HG03439 (cell line): ENCODE results near the gene LRRC8E.
"Not testable (repeated sequence)": the region's sequence is repeated elsewhere in the genome, so short reads cannot be mapped to it uniquely, and the experiment has no call there.

Source experiments
- ATAC-seq: cut with Tn5 transposase; IDR thresholded peaks from one replicate; pipeline ENCODE4 v1.9.1; 2021; ENCODE audit warnings: mild to moderate bottlenecking, moderate library complexity; ENCODE audit not compliant: unreplicated experiment

Gene LRRC8E

DNA sequence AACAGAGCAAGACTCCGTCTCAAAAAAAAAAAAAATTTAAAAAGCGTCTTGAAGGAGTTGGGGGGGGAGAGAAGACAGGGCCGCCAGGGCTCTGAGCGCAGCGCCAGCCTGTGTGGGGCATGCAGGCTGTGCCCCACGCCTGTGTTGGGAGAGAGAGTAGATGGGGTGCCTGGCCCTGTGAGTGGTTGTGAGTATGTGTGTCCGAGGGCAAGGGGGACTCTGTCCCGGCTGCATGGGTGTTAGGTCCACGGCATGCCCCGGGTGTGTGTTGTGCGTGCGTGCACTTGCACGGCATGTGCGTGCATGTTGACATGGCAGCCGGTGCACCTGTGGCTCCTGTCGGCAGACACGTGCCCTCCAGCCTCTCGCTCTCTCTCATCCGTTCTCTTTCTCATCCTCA is 18.8 kb downstream of the LRRC8E start:
- no peak for ATAC-seq

GRCh38 chr19:7907544-7907943 is 19.2 kb downstream of the LRRC8E start:
- ATAC-seq = no peak

DNA sequence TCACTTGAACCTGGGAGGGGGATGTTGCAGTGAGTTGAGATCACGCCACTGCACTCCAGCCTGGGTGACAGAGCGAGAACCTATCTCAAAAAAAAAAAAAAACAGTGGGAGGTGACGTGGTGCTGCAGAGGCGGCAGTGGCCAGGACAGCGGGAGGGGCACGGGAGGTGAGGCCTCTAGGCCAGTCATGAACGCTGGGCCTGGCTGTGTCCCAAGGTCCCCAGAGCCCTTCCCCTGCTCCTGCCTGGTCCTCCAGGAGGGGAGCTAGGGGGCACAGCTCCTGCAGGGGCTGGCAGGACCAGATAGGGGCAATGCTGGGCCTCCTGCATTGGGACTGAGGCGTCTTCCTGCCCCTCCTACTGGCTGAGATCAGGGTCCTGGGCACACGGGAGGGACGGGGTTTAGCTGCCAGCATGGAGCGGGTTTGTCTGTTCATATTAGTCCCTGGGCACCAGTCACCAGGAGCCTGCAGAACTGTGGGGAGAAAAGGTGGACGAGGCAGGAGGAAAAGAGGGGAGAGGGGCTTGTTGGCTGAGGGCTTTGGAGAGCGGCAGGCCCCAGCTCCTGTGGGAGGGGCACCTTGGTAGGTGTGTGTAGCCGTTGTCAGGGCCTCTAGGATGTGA is 19.9 kb downstream of the LRRC8E start:
- no peak for ATAC-seq

- no peak for ATAC-seq
These were observed 20.6 kb downstream of the LRRC8E start for GRCh38 chr19:7908742-7909461.

GRCh38 chr19:7909471-7910067 is 21.3 kb downstream of the LRRC8E start:
- no peak for ATAC-seq

GRCh38 chr19:7910321-7911161 is 22.2 kb downstream of the LRRC8E start:
- no peak for ATAC-seq

DNA sequence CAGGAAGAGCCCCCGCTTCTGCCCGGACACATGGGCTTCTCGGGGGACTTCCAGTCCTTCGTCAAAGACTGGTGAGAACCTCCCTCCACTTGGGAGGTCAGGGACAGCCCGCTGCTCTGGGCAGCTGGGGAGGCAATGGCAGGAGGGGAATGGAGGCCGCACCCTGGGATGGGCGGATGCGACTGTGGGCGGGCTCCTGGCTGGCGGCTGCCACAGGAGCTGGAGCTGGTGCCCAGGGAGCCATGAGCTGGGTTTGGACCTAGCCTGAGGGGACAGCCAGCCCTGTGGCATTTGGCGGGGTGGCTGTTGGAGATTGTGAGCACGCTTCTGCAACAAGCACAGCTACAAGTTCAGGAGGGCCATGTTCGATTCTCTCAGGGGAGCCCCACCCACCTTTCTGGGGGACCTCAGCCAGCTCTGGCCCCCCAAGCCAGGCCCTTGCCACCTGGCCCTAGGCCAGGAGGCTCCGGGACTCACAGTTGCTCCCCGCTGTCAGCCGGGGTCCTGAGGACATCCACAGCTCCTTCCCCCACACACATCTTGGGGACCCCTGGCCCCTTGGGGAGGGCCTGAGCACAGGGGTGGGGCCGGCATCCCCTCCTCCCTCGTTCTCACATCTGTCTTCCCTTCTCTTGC is 23.3 kb downstream of the LRRC8E start:
- ATAC-seq = no peak

- ATAC-seq = no peak
These were observed 23.9 kb downstream of the LRRC8E start for GRCh38 chr19:7912144-7912696.

- no peak for ATAC-seq
These were observed 24.6 kb downstream of the LRRC8E start for GRCh38 chr19:7912697-7913564.

- no peak for ATAC-seq
These were observed 25.3 kb downstream of the LRRC8E start for GRCh38 chr19:7913652-7914051.

- ATAC-seq = no peak
These were observed 25.8 kb downstream of the LRRC8E start for GRCh38 chr19:7914099-7914498.

DNA sequence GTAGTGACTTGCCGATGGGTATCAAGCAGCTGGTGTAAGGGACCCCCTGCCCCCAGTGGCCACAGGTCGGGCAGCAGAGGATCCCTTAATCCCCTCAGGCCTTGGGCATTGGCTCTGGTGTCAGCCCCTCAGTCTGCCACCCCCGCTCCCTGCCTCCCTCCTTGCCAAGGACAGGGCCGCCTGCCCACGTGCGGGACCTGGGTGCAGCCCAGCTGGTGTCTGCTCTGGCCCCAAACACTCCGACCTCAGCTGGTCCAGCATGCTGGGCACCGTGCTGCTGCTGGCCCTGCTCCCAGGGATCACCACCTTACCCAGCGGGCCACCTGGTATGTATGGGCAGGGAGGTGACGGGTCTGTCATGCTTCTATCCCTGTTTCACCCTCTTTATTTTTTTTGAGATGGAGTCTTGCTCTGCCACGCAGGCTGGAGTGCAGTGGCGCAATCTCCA is 26.3 kb downstream of the LRRC8E start, which contains the start of gene TGFBR3L:
Gene TGFBR3L (plus strand): TSS at position 233 of the 448 bp plus-strand sequence.
- no peak for ATAC-seq

DNA sequence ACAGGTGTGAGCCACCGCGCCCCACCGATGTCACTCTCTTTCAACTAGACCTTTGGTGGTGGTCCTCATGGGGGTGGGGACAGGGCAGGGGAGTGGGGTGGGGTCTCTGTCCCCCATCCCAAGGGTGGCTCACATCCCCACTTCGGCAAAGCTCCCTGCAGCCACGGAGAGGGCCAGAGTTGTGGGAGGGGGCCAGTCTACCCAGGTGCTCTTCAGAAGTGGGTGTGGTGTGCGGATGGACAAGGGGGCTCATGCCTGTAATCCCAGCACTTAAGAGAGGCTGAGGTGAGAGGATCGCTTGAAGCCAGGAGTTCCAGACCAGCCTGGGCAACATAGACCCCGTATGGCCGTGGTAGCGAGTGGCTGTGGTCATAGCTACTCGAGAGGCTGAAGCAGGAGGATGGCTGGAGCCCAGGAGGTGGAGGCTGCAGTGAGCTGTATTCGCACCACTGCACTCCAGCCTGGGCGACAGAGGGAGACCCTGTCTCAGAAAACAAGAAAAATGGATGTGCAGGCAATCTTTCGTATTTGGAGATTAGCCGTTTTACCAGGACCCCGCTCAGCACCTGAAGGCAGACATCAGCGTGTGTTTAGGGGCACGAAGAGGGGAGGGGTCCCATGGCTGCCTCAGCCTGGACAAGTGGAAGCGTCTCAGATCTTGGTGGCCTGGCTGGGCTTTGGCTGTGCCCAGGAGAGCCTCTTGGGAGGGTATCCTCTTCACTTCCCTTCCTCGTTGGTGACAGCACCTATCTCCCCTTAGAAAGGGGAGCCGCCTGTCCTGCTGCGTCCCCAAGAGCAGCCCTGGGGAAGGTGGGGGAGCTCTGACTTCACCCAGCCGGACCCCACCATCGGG is 27.2 kb downstream of the LRRC8E start:
- no peak for ATAC-seq

- ATAC-seq = no peak
These were observed 28.0 kb downstream of the LRRC8E start for GRCh38 chr19:7916103-7916954.

DNA sequence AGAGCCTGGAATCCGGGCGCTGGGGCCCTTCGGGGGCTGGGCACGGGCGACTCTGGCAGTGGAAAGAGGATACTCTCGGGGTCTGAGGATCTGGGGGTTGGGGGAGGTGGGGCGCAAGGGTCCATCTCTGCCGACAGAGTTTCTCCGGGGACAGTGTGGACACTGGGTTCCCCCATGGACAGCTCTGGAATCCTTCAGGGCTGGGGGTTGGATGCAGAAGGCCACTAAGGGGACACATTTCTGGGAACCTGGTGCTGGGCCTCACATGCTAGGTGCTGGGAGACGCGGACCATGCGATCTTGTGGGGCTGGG is 28.6 kb downstream of the LRRC8E start:
- ATAC-seq = no peak

DNA sequence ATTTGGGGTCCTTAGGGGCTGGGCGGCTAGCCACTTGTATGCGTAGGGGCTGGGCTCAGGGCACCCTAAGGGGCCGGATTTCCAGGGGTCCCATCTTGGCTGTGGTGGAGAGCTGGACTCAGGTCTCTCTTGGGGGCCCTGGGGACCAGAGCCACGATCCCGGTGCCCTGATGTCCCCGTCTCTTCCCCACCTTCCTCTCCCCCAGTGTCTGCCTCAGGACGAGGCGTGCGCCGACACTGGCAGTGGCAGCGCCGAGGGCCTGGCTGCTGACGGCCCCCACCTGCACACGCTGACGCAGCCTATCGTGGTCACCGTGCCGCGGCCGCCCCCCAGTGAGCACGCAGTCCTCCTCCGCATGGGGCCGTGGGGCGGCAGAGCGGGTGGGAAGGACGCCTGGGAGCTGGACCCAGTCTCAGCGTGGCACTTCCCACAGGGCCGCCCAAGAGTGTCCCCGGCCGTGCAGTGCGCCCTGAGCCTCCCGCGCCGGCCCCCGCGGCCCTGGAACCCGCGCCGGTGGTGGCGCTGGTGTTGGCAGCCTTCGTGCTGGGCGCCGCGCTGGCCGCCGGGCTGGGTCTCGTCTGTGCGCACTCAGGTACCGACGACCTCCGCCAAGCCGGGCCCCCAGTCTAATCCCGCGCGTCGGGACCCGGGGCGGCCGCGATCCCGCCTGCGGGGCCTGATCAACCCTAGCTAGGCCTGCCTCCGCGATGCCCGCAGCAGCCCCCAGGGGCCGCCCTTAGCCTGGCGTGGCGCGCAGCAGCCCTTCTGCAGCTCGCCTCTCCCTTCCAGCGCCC is 29.2 kb downstream of the LRRC8E start:
- ATAC-seq = no peak

DNA sequence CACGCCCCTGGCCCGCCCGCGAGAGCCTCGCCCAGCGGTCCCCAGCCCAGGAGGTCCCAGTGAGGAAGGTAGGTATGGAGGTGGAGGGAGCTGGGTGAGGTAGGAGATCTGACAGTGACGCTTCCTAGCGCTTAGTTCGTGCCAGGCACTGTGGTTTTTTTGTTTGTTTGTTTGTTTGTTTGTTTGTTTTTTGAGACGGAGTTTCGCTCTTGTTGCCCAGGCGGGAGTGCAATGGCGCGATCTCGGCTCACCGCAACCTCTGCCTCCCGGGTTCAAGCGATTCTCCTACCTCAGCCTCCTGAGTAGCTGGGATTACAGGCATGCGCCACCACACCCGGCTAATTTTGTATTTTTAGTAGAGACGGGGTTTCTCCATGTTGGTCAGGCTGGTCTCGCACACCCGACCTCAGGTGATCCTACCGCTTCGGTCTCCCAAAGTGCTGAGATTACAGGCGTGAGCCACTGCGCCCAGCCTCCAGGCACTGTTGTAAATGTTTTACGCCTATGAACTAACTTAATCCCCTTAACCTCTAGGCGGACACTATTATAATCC is 29.8 kb downstream of the LRRC8E start:
- ATAC-seq = not testable (repeated sequence)
